GM04503 (cell line): ENCODE results near the gene TBXA2R.
"Not testable (repeated sequence)": the region's sequence is repeated elsewhere in the genome, so short reads cannot be mapped to it uniquely, and the experiment has no call there.

Experiments
- DNase-seq: peaks from one replicate; pipeline ENCODE4 v3.0.0-alpha.2; 2012; ENCODE audit warnings: low read depth

TBXA2R gene

DNA sequence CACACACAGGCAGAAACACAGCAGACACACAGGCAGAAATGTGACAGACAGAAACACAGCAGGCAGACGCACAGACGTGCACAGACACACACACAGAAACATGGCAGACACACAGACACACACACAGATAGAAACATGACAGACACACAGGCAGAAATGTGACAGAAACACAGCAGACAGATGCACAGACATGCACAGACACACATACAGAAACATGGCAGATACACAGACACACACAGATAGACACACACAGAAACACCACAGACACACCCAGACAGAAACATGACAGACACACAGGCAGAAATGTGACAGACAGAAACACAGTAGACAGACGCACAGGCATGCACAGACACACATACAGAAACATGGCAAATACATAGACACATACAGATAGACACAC lies 1.3 kb downstream of the TBXA2R start:
- no peak for DNase-seq

GRCh38 chr19:3604987-3605343 lies 1.7 kb downstream of the TBXA2R start:
- no peak for DNase-seq

DNA sequence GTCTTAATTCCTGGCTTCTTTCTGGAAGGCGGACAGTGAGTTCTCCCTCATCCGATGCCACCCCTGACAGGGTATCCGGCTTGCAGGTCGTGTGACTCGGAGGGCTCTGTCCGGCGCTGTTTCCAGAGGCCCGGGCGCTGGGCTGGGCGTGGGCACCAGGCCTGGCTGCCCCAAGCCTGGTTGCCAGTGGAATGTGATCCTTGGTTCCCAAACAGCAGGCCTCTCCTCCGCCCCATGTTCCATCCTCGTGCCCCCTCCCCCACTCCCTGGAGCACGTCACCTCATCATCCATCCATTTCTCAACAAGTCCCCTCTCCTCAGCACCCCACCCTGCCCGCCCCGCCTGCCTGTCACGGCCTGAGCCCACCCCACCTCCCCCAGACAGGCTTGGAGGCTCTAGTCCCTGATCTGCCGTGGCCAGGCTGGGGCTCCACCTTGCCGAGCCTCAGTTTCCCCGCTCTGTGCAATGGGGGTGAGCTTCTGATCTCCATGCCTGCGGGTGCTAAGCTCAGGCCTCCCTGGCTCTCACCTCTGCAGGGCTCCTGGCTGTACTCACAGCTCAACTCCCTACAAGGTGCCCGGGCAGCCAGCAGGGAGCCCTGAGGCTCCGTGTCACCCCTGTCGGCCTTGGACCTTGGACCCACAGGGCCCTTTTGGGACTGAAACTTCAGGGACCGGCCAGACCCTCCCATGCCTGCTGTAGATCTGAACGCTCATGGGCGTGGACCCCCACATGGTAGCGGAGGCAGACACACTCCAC lies 2.3 kb downstream of the TBXA2R start:
- no peak for DNase-seq

DNA sequence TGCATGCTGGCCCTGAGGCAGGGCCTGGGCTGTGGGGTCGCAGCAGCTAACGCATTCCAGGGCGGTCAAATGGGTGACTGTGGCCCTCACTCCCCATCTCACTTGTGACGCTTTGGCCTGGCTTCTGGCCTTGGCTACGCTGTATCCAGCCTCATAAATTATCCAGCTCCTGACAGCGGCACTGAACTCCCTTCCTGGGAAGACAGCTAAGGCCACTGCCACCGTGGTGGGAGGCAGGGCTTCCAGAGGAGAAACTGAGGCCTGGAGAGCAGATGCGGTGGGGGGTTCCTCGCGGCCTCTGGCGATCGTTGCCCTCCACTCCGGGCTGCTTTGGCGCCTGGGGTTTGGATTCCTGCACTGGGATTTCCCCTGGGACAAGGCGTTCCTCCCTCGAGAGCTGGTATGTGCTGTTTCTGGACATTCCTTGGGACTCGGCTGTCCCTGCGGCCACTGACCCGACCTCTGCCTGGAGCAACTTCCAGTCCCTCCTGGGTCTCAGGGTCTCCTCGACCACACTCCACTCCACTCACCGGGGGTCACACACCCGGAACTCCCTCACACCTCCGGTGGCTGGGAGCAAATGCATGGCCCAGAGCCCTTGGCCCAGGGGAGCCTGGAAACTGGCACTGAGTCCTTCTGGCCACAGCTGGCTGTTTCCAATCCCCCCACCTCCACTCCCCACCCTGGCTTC lies 3.4 kb downstream of the TBXA2R start:
- DNase-seq: no peak

DNA sequence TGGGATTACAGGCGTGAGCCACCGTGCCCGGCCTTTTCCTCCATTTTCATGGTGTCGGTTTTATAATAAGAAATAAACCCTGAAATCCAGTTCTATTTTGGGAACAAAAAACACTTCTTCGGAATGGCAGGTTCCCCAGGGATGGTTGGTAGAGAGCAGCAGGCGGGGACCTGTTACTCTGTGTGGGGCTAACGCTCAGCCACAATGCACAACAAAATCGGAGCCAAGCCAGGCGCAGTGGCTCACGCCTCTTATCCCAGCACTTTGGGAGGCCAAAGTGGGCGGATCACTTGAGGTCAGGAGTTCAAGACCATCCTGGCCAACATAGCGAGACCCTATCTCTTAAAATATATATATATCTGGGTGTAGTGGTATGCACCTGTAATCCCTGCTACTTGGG lies 5.7 kb downstream of the TBXA2R start:
- DNase-seq: no peak

GRCh38 chr19:3599776-3600187 lies 6.9 kb downstream of the TBXA2R start:
- DNase-seq: no peak

DNA sequence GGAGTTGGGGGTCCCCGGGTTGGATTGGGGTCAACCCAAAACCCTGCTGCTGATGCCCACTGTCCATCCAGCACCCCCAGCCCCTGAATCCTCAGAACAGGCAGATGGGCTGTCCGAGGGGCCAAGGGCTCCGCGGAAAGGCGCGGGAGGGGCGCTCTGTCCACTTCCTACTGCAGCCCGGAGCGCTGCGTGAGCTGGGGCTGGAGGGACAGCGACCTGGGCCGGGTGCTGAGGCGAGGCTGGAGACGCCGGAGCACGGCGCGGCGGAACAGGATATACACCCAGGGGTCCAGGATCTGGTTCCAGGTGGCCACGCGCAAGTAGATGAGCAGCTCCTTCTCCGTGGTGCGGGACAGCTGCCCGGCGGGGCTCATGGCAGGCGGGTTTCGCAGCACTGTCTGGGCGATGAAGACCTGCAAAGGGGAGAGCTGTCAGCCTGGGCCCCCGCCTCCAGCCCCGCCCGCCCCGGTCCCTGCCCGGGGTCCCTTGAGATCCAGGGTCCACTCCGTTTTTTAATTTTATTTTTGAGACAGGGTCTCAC lies 11.1 kb downstream of the TBXA2R start:
- no peak for DNase-seq

DNA sequence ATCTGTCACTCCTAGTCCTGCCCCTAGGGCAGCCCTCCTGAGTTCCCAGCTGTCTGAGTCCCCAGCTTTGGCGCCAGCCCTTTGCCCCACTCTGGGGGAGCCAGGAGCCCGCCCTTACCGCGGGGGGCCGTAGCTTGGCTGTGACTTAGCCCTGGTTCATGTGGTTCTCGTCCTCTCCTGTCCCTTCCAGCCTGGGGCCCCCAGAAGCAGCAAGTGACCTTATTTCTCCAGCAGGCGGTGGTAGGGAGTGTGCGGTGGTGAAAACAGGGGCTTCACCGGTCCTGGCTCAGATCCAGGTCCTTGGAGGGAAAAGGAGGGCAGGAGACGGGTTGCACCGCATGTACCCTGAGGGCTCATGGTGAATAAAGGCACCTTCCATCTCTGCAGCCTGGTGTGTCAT lies 13.5 kb downstream of the TBXA2R start:
- DNase-seq: no peak

DNA sequence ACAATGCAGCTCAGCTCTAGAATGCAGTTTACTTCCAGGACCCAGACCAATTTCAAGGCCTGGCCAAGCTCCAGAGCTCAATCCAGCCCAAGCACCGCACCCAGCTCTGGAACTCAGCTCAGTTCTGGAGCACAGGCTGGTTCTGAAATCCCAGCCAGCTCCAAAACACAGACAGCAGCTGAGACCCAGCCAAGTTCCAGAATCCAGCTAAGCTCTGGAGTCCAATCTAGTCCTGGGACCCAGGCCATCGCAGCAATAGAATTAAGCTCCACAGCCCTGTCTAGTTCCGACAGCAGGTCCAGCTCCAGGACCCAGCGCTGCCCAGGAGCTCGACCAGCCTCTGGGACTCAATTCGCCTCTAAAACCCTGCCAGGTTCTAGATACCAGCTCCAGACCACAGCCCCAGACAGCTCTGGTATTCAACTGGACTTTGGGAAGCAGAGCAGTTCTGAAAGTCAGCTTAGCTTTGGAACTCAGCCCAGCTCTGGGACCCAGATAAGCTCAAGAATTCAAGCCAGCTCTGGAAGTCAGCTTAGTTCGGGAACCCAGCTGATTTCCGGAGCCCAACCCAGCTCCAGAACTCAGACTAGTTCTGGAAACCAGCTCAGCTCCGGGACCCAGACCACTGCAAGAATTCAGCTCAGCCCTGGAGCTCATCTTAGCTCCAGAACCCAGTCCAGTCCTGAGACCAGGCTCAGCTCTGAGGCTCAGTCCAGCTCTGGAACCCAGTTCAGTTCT lies 14.6 kb downstream of the TBXA2R start:
- no peak for DNase-seq

- no peak for DNase-seq
Measured at GRCh38 chr19:3590991-3591659, 15.6 kb downstream of the TBXA2R start.

- DNase-seq: no peak
Measured at GRCh38 chr19:3589949-3590348, 16.7 kb downstream of the TBXA2R start.

DNA sequence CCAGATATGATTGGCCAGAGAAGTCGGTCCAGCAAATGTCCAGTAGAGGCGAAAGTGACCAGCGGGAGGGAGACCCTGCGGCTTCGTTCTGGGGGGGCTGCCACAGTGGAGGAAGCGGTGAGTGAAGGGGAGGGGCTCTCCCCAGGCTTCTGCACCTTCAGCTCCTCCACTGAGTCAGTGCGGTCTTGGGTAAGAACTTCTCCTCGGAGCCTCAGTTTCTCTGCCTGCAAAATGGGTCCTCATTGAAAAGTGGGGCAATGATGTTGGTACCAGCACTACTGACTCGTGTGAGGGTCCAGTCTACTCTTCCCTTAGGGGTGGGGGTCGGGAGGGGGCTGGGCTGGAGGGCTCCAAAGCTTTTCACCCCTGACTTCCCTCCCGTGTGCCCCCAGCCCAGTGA lies 17.2 kb downstream of the TBXA2R start:
- DNase-seq: no peak

GRCh38 chr19:3586707-3587346 lies 19.8 kb downstream of the TBXA2R start:
- DNase-seq: no peak

GRCh38 chr19:3586127-3586626 lies 20.5 kb downstream of the TBXA2R start:
- no peak for DNase-seq

DNA sequence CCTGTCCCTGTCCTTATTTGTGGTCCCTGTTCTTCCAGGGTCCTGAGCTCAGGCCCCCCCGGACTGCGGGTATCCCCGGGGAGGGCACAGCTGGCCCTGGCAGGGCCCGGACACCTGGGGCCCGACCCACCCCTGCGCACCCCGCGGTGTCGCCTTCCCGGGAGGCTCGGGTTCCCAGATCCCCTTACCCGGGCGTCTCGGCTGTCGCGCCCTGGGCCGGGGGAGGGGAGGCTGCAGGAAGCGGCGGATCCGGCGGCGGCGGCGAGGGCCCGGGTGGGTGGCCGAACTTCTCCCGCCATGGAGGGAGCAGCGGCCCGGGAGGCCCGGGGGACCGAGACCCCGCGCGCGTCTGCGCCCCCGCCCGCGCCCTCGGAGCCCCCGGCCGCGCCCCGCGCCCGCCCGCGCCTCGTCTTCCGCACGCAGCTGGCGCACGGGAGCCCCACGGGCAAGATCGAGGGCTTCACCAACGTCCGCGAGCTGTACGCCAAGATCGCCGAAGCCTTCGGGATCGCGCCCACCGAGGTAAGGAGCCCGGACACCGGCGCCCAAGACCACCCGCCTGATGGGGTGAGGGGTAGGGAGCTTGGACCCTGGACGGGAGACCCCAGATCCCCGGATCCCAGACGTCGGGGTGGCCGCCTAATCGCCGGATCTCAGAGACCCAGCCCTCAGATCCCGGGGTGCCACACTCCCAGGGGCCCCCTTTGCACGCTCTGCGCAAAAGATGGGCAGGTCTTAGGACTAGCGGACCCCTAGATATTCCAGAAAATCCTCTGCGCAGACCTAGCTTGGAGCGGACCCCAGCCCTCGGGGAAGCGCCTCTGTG lies 21.2 kb downstream of the TBXA2R start, which contains the start of gene GIPC3:
GIPC3 (plus strand) TSS at position 178 of the 826 bp plus-strand sequence; CDS start at position 298, 120 bp downstream.
- DNase-seq: no peak

DNA sequence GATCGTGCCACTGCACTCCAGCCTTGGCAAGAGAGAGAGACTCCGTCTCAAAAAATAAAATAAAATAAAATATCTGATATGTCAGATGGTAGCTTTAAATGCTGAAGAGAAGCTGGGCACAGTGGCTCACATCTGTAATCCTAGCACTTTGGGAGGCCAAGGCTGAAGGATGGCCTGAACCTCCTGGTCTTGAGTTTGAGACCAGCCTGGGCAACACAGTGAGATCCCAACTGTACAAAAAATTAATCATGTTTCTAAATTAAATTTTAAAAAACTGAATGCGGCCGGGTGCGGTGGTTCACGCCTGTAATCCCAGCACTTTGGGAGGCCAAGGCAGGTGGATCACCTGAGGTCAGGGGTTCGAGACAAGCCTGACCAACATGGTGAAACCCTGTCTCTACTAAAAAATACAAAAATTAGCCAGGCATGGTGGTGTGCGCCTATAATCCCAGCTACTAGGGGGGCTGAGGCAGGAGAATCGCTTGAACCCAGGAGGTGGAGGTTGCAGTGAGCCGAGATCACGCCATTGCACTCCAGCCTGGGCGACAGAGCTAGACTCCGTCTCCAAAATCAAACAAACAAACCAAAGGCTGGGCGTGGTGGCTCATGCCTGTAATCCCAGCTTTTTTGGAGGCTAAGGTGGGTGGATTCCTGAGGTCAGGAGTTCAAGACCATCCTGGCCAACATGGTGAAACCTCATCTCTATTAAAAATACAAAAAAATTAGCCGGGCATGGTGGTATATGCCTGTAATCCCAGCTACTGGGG lies 22.5 kb downstream of the TBXA2R start:
- not testable (repeated sequence) for DNase-seq

DNA sequence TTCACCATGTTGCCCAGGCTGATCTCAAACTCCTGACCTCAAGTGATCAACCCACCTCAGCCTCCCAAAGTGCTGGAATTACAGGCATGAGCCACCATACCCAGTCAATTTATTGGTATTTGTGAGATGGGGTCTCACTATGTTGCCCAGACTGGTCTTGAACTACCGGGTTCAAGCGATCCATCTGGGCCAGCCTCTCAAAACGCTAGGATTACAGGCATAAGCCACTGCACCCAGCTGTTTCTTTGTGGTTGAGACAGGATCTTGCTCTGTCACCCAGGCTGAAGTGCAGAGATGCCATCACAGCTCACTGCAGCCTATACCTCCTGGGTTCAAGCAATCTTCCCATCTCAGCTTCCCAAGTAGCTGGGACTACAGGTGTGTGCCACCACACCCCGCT lies 24.9 kb downstream of the TBXA2R start:
- DNase-seq: not testable (repeated sequence)

DNA sequence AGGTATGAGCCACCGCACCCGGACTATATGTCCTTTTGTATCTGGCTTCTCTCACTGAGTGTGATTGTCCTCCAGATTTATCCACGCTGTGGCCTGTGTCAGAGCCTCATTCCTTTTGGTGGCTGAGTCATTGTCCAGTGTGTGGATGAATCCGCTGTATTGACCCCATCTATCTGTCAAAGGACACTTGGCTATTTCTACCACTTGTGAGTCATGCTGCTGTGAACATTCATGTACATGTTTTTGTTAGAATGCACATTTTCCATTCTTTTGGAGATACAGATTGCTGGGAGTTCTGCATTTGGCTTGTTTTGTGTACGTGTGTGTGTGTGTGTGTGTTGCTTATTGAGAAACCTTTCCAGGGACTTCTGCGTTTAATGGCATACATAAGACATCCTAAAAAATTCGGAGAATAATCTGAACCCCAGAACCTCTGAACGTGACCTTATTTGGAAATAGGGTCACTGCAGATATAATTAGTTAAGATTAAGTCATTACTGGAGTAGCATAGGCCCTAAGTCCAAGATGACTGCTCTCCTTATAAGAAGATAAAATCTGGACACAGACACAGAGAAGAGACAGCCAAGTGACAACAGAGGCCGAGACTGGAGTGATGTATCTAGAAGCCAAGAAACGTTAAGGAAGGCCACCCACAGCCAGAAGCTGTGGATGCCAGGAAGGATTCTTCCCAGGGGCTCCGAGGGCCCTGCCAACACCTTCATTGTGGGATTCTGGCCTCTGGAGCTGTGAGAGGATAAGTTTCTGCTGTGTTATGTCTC lies 26.3 kb downstream of the TBXA2R start:
- DNase-seq: peak; percentile 95

- no peak for DNase-seq
Measured at GRCh38 chr19:3578390-3578789, 28.3 kb downstream of the TBXA2R start.
